Mammary epithelial cell (primary cell): ENCODE results near the gene GTSE1.

ENCODE experiments used
- CTCF ChIP-seq, 2 donors: IDR thresholded peaks in 1 of 2; conservative IDR thresholded peaks in 1 of 2; 2 replicates each; pipeline ENCODE4 v1.5.1; 2011 to 2012; ENCODE audit warnings: inconsistent platforms in 2 of 2, low read length in 2 of 2, mild to moderate bottlenecking in 2 of 2, control low read depth in 1 of 2, low read depth in 1 of 2; ENCODE audit not compliant: insufficient read depth in 1 of 2; ENCODE audit errors: extremely low read depth in 1 of 2
- EZH2 ChIP-seq: IDR thresholded peaks from 2 replicates; pipeline ENCODE4 v1.6.1; 2012; ENCODE audit warnings: low read length, inconsistent platforms, borderline replicate concordance

DNA sequence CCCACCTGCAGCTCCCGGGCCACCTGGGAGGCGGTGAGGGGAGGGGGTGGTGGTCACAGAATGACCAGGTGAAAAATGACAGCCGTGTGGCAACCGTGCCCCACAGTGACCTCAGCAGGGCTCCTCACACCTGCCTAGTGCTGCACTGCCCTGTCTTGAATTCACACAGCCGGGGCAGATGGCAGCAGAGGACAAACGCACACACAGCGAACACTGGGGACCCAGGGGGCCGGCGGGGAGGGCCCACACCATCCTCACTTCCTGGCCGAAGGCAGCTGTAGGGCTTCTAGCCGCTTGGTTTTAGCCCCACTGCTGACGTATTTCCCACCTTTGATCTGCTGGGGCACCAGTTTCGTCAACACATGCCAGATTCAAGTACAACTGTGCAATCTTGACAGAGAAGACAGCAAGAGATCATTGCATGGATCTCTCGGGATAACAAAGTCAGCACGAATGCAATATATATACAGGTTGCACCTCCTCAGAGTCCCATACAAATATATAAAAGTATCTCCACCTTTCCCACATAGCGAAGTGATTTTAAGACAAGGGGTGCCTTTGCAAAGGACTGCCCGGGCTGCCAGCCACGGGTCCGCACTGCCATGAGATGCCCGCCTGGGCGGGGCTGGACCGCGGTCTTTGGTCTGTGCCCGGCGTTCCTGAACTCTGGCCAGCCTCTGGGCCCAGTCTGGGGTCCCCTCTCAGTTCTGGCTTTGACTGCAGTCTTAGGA, 65.7 kb downstream of the GTSE1 start:
- no peak for TF ChIP-seq CTCF (conservative IDR thresholded peaks at IDR 0.05 in 1 of 2, IDR thresholded peaks at IDR 0.05 in 1 of 2; ENCODE audit: extremely low read depth in 1 of 2, insufficient read depth in 1 of 2, low read depth in 1 of 2, low read length in 2 of 2)
- no peak for TF ChIP-seq EZH2
